Erythroblast (primary cell): Measurements from ENCODE around the gene ARRDC1.

Experiments used
- GATA1 ChIP-seq: IDR thresholded peaks from 2 replicates; pipeline ENCODE4 v1.6.1; 2011; ENCODE audit warnings: low read depth, mild to moderate bottlenecking, control low read depth, low read length, moderate library complexity
- POLR2A ChIP-seq: IDR thresholded peaks from 2 replicates; pipeline ENCODE4 v1.6.1; 2011; ENCODE audit warnings: mild to moderate bottlenecking, low read length

DNA sequence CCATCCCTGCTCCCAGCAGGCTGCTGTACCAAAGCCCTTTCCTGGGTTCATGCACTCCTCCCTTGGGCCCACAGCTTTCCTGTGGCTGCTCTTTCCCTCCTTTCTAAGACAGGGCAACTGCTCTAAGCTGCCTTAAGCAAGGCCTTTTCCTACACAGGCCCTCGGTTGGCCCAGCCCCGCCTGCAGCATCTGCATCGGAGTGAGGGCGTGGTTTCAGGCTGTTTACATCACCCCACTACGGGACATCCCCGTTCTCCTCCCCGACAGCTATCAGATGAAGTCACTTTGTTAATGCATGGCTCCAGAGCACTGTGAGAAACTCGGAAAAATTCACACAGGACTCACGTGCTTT, 30.1 kb upstream of the ARRDC1 start:
- TF ChIP-seq POLR2A (no peak), GATA1 (no peak)
